GM21786 (cell line): ENCODE measurements around the gene HOXD10.

ENCODE experiments used
- ATAC-seq: cut with Tn5 transposase; IDR thresholded peaks from one replicate; pipeline ENCODE4 v1.9.1; 2021; ENCODE audit not compliant: unreplicated experiment

HOXD10 gene

GRCh38 chr2:176148751-176149421, 32.3 kb downstream of the HOXD10 start:
- no peak for ATAC-seq

GRCh38 chr2:176149481-176149938, 32.9 kb downstream of the HOXD10 start:
- no peak for ATAC-seq

- ATAC-seq, result no peak
Observed at GRCh38 chr2:176149939-176150583, 33.5 kb downstream of the HOXD10 start.

GRCh38 chr2:176150584-176151441, 34.2 kb downstream of the HOXD10 start:
- no peak for ATAC-seq

- ATAC-seq, result no peak
Observed at GRCh38 chr2:176151442-176152287, 35.1 kb downstream of the HOXD10 start, which contains the start of gene HOXD4. Gene HOXD4 (plus strand): TSS chr2:176151550. CDS start chr2:176151634, 84 bp downstream.

- no peak for ATAC-seq
Observed at GRCh38 chr2:176152350-176153181, 36.0 kb downstream of the HOXD10 start.

GRCh38 chr2:176154576-176155252, 38.1 kb downstream of the HOXD10 start:
- no peak for ATAC-seq

GRCh38 chr2:176155356-176156044, 38.9 kb downstream of the HOXD10 start:
- ATAC-seq, result no peak

- no peak for ATAC-seq
Observed at GRCh38 chr2:176156301-176156806, 39.8 kb downstream of the HOXD10 start.

GRCh38 chr2:176156807-176157498, 40.4 kb downstream of the HOXD10 start, which contains the start of gene HOXD3:
Gene HOXD3 (plus strand): TSS chr2:176157307. CDS start chr2:176169115, 11,808 bp downstream.
- no peak for ATAC-seq

- ATAC-seq, result no peak
Observed at GRCh38 chr2:176157499-176158185, 41.1 kb downstream of the HOXD10 start.

GRCh38 chr2:176158186-176158591, 41.6 kb downstream of the HOXD10 start:
- no peak for ATAC-seq

GRCh38 chr2:176158855-176159662, 42.5 kb downstream of the HOXD10 start:
- ATAC-seq, result no peak

GRCh38 chr2:176159663-176160250, 43.2 kb downstream of the HOXD10 start:
- no peak for ATAC-seq

GRCh38 chr2:176160251-176160985, 43.8 kb downstream of the HOXD10 start:
- ATAC-seq, result no peak
